PC-3 (cell line): Measurements from ENCODE around the gene ETV6. TPM values are rescaled to one million over a fixed set of nuclear protein-coding genes. Genes with fewer than 3 reads are reported as not detected.

Source experiments
- ATAC-seq: fragments of 200-7000 bp; cut with Tn5 transposase; 2 replicates; pipeline ENCODE4 v1.9.1; 2020; ENCODE audit warnings: mild to moderate bottlenecking, moderate library complexity
- BruUV-seq: library from RNA; stranded (reverse); fragments of 400-500 nt; replicated peaks from 2 replicates; lab custom pipeline; 2021; lab: Mats Ljungman, UMichigan
- CTCF ChIA-PET: fragments of 300-600 bp; sonication (Branson Sonifier 250); formaldehyde crosslinking; loops from one replicate; lab custom pipeline; 2022; ENCODE audit warnings: antibody characterized with exemption; lab: Charles Lee
- POLR2A ChIA-PET: fragments of 300-600 bp; sonication (Branson Sonifier 250); formaldehyde crosslinking; loops from one replicate; lab custom pipeline; 2022; ENCODE audit warnings: antibody characterized with exemption; ENCODE audit not compliant: unreplicated experiment; lab: Charles Lee
- DNase-seq: peaks from one replicate; pipeline ENCODE4 v3.0.0-alpha.2; 2015
- H2AFZ ChIP-seq: fragments of 300-600 bp; sonication (generic); 2 replicates; pipeline ENCODE4 v1.6.0; 2016; ENCODE audit warnings: antibody characterized with exemption, low read length
- H3F3A ChIP-seq: fragments of 300-600 bp; sonication (generic); one replicate; pipeline ENCODE4 v1.6.0; 2017; ENCODE audit warnings: antibody characterized with exemption, low read length, control low read depth, mild to moderate bottlenecking; ENCODE audit not compliant: unreplicated experiment
- H3K27ac ChIP-seq: fragments of 300-600 bp; sonication (generic); 2 replicates; pipeline ENCODE4 v1.5.1; 2016; ENCODE audit warnings: mild to moderate bottlenecking, low read length
- H3K27me3 ChIP-seq: fragments of 300-600 bp; sonication (generic); 2 replicates; pipeline ENCODE4 v1.6.1; 2016; ENCODE audit warnings: low read length, mixed read lengths
- H3K36me3 ChIP-seq: fragments of 300-600 bp; sonication (generic); 2 replicates; pipeline ENCODE4 v1.6.1; 2016; ENCODE audit warnings: low read depth, mixed run types, low read length, mixed read lengths
- H3K4me1 ChIP-seq: fragments of 300-600 bp; sonication (generic); 2 replicates; pipeline ENCODE4 v1.5.1; 2016; ENCODE audit warnings: low read length; ENCODE audit not compliant: insufficient read depth
- H3K4me2 ChIP-seq: fragments of 300-600 bp; sonication (generic); 2 replicates; pipeline ENCODE4 v1.6.0; 2016; ENCODE audit warnings: low read length
- H3K4me3 ChIP-seq: fragments of 300-600 bp; sonication (generic); 2 replicates; pipeline ENCODE4 v1.5.1; 2016; ENCODE audit warnings: mild to moderate bottlenecking, low read length, mixed read lengths
- H3K79me2 ChIP-seq: fragments of 300-600 bp; sonication (generic); 2 replicates; pipeline ENCODE4 v1.6.1; 2017; ENCODE audit warnings: low read length, mixed read lengths
- H3K9ac ChIP-seq: fragments of 300-600 bp; sonication (generic); 2 replicates; pipeline ENCODE4 v1.6.0; 2016; ENCODE audit warnings: mild to moderate bottlenecking, low read length
- H3K9me2 ChIP-seq: fragments of 300-600 bp; sonication (generic); replicated peaks from 2 replicates; pipeline ENCODE4 v1.6.1; 2016; ENCODE audit warnings: mixed run types, low read length, mixed read lengths
- H3K9me3 ChIP-seq: fragments of 300-600 bp; sonication (generic); 2 replicates; pipeline ENCODE4 v1.6.1; 2016; ENCODE audit warnings: low read length, mixed read lengths
- H4K20me1 ChIP-seq: fragments of 300-600 bp; sonication (generic); 2 replicates; pipeline ENCODE4 v1.6.1; 2016; ENCODE audit warnings: low read length, mixed read lengths
- CTCF ChIP-seq: fragments of 300-600 bp; sonication (generic); conservative IDR thresholded peaks from 2 replicates; pipeline ENCODE4 v1.5.1; 2017; ENCODE audit warnings: antibody characterized with exemption, low read depth, mild to moderate bottlenecking, low read length
- EZH2 ChIP-seq: fragments of 300-600 bp; sonication (generic); IDR thresholded peaks from one replicate; pipeline ENCODE4 v1.6.1; 2017; ENCODE audit warnings: antibody characterized with exemption, mild to moderate bottlenecking, low read length; ENCODE audit not compliant: unreplicated experiment
- EZH2phosphoT487 ChIP-seq: fragments of 300-600 bp; sonication (generic); IDR thresholded peaks from 2 replicates; pipeline ENCODE4 v1.6.1; 2018; ENCODE audit warnings: mild to moderate bottlenecking, antibody characterized with exemption, low read length, borderline replicate concordance
- intact Hi-C: fragments of 100-400 bp; cut with micrococcal nuclease; formaldehyde crosslinking; loops from 2 replicates; pipeline ENCODE4 v1.9.0; 2023
- total RNA-seq: library from RNA; depleted of rRNA; stranded (reverse); fragments of >200 nt; gene quantifications from 2 replicates; pipeline ENCODE4 v1.2.3, GENCODE V29; 2014

The ETV6 gene
- total RNA-seq, 1 experiment from 2014 or later: 5.0 TPM

- H4K20me1 ChIP-seq: no peaks in the 10 kb centered on the region
- H3K9me2 ChIP-seq: no peaks in the 10 kb centered on the region
- no peaks in the 10 kb centered on the region for H3K27me3 ChIP-seq
- H3K27ac ChIP-seq: no peak overlapping the region
- no peak for TF ChIP-seq EZH2phosphoT487
- no peak for TF ChIP-seq EZH2
- TF ChIP-seq CTCF: no peak
- no peak overlapping the region for H3K4me3 ChIP-seq
- H3K79me2 ChIP-seq: no peaks in the 10 kb centered on the region
- no peak for DNase-seq
- no peaks in the 10 kb centered on the region for H3K9me3 ChIP-seq
- H3K4me2 ChIP-seq: no peak overlapping the region
- ChIA-PET CTCF (no interaction called here), POLR2A (no interaction called here)
- no peak for ATAC-seq
- no peak overlapping the region for H3K9ac ChIP-seq
- H3K4me1 ChIP-seq: peaks cover 32% of the 10 kb centered on the region
- H3K36me3 ChIP-seq: no peaks in the 10 kb centered on the region
- H3F3A ChIP-seq: no peaks in the 10 kb centered on the region
- BruUV-seq: no TSS peak
- H2AFZ ChIP-seq: no peak overlapping the region
- intact Hi-C loops: no loop called here
These were observed 187.0 kb downstream of the ETV6 start for GRCh38 chr12:11836282-11837151.

GRCh38 chr12:11837216-11837934 is 187.9 kb downstream of the ETV6 start:
- TF ChIP-seq EZH2: no peak

GRCh38 chr12:11838403-11838802 is 188.9 kb downstream of the ETV6 start:
- H3K9me2 ChIP-seq: no peaks in the 10 kb centered on the region
- H4K20me1 ChIP-seq: no peaks in the 10 kb centered on the region
- peaks cover 28% of the 10 kb centered on the region for H3K4me1 ChIP-seq
- no peak overlapping the region for H3K27ac ChIP-seq
- no peak for TF ChIP-seq EZH2
- no peak for TF ChIP-seq CTCF
- TF ChIP-seq EZH2phosphoT487: no peak
- no peak overlapping the region for H3K4me2 ChIP-seq
- no TSS peak for BruUV-seq
- no peak overlapping the region for H3K4me3 ChIP-seq
- no peaks in the 10 kb centered on the region for H3K27me3 ChIP-seq
- no peak for DNase-seq
- no peaks in the 10 kb centered on the region for H3K9me3 ChIP-seq
- no peak overlapping the region for H3K9ac ChIP-seq
- ChIA-PET CTCF (no interaction called here), POLR2A (no interaction called here)
- no peak overlapping the region for H2AFZ ChIP-seq
- H3K36me3 ChIP-seq: no peaks in the 10 kb centered on the region
- intact Hi-C loops: no loop called here
- H3F3A ChIP-seq: no peaks in the 10 kb centered on the region
- no peaks in the 10 kb centered on the region for H3K79me2 ChIP-seq
- no peak for ATAC-seq

More at GRCh38 chr12:11837216-11837934, 187.9 kb downstream of the ETV6 start:
- H3K36me3 ChIP-seq: no peaks in the 10 kb centered on the region
- H4K20me1 ChIP-seq: no peaks in the 10 kb centered on the region
- H2AFZ ChIP-seq: no peak overlapping the region
- H3K27me3 ChIP-seq: no peaks in the 10 kb centered on the region
- H3K79me2 ChIP-seq: no peaks in the 10 kb centered on the region
- no peak overlapping the region for H3K4me3 ChIP-seq
- H3K9me3 ChIP-seq: no peaks in the 10 kb centered on the region
- no peaks in the 10 kb centered on the region for H3K9me2 ChIP-seq
- no peak overlapping the region for H3K4me2 ChIP-seq
- POLR2A ChIA-PET: no interaction called here
- H3K9ac ChIP-seq: no peak overlapping the region
- CTCF ChIA-PET: no interaction called here
- H3K27ac ChIP-seq: no peak overlapping the region
- ATAC-seq (no peak), DNase-seq (no peak)
- H3K4me1 ChIP-seq: peaks cover 32% of the 10 kb centered on the region
- intact Hi-C loops: no loop called here
- no TSS peak for BruUV-seq
- no peaks in the 10 kb centered on the region for H3F3A ChIP-seq
